ENCODE measurements around the gene FOXP3. TPM values are rescaled to one million over a fixed set of nuclear protein-coding genes. Genes with fewer than 3 reads are reported as not detected.

The FOXP3 gene
- total RNA-seq, 1 donor from 2014 or later: 1.5 TPM

- no peaks in the 10 kb centered on the region for H3K27me3 ChIP-seq
- no peak for TF ChIP-seq CTCF (IDR thresholded peaks at IDR 0.05)
- TF ChIP-seq POLR2A (IDR thresholded peaks at IDR 0.05): no peak
- TF ChIP-seq POLR2AphosphoS5 (IDR thresholded peaks at IDR 0.05; ENCODE audit: insufficient read depth in 1 of 2, low read depth in 1 of 2): no peak
- no peak overlapping the region for H3K27ac ChIP-seq
- intact Hi-C loops (cut with DNase I): no loop called here
- no peaks in the 10 kb centered on the region for H3K4me1 ChIP-seq
- no peak for DNase-seq (ENCODE audit: extremely low spot score in 2 of 2)
- H3K36me3 ChIP-seq: peaks cover 0 to 10% of the 10 kb centered on the region in 2 donors
- H3K4me3 ChIP-seq: no peak overlapping the region
- H3K9me3 ChIP-seq: no peaks in the 10 kb centered on the region
These were observed 21.9 kb downstream of the FOXP3 start for GRCh38 chrX:49242545-49243066.

GRCh38 chrX:49238735-49239134, 25.8 kb downstream of the FOXP3 start:
- Histone ChIP-seq H3K9me3 (no peaks in the 10 kb centered on the region), H3K27ac (no peak overlapping the region), H3K36me3 (no peaks in the 10 kb centered on the region), H3K4me3 (no peak overlapping the region), H3K4me1 (no peaks in the 10 kb centered on the region), H3K27me3 (no peaks in the 10 kb centered on the region)
- DNase-seq (ENCODE audit: extremely low spot score in 2 of 2): no peak
- intact Hi-C loops (cut with DNase I): no loop called here
- no peak for TF ChIP-seq POLR2AphosphoS5 (IDR thresholded peaks at IDR 0.05; ENCODE audit: insufficient read depth in 1 of 2, low read depth in 1 of 2)
- TF ChIP-seq POLR2A (IDR thresholded peaks at IDR 0.05): no peak
- TF ChIP-seq CTCF (IDR thresholded peaks at IDR 0.05): no peak

- Histone ChIP-seq H3K9me3 (no peaks in the 10 kb centered on the region), H3K36me3 (no peaks in the 10 kb centered on the region), H3K27ac (no peak overlapping the region), H3K4me1 (no peaks in the 10 kb centered on the region), H3K4me3 (no peak overlapping the region), H3K27me3 (no peaks in the 10 kb centered on the region)
- TF ChIP-seq POLR2A (IDR thresholded peaks at IDR 0.05): no peak
- TF ChIP-seq CTCF (IDR thresholded peaks at IDR 0.05): no peak
- TF ChIP-seq POLR2AphosphoS5 (IDR thresholded peaks at IDR 0.05; ENCODE audit: insufficient read depth in 1 of 2, low read depth in 1 of 2): no peak
- DNase-seq (ENCODE audit: extremely low spot score in 2 of 2): no peak
- intact Hi-C loops (cut with DNase I): no loop called here
These were observed 27.4 kb downstream of the FOXP3 start for GRCh38 chrX:49237060-49237459.

- no peaks in the 10 kb centered on the region for H3K4me1 ChIP-seq
- no peaks in the 10 kb centered on the region for H3K36me3 ChIP-seq
- no peak for DNase-seq (ENCODE audit: extremely low spot score in 2 of 2)
- no peak overlapping the region for H3K27ac ChIP-seq
- no peak for TF ChIP-seq POLR2AphosphoS5 (IDR thresholded peaks at IDR 0.05; ENCODE audit: insufficient read depth in 1 of 2, low read depth in 1 of 2)
- TF ChIP-seq CTCF (IDR thresholded peaks at IDR 0.05): no peak
- TF ChIP-seq POLR2A (IDR thresholded peaks at IDR 0.05): no peak
- no peaks in the 10 kb centered on the region for H3K9me3 ChIP-seq
- intact Hi-C loops (cut with DNase I): no loop called here
- no peaks in the 10 kb centered on the region for H3K27me3 ChIP-seq
- H3K4me3 ChIP-seq: no peak overlapping the region
These were observed 30.5 kb downstream of the FOXP3 start for GRCh38 chrX:49233887-49234555.

- Histone ChIP-seq H3K4me1 (no peaks in the 10 kb centered on the region), H3K9me3 (no peaks in the 10 kb centered on the region), H3K36me3 (no peaks in the 10 kb centered on the region), H3K27ac (no peak within 1 kb of the TSS), H3K4me3 (no peak within 1 kb of the TSS), H3K27me3 (no peaks in the 10 kb centered on the region)
- DNase-seq (ENCODE audit: extremely low spot score in 2 of 2): no peak
- intact Hi-C loops (cut with DNase I): no loop called here
- no peak for TF ChIP-seq CTCF (IDR thresholded peaks at IDR 0.05)
- TF ChIP-seq POLR2AphosphoS5 (IDR thresholded peaks at IDR 0.05; ENCODE audit: insufficient read depth in 1 of 2, low read depth in 1 of 2): no peak
- TF ChIP-seq POLR2A (IDR thresholded peaks at IDR 0.05): no peak
These were observed 31.3 kb downstream of the FOXP3 start, which contains the start of gene CACNA1F for GRCh38 chrX:49233176-49233575. CACNA1F (minus strand) TSS chrX:49233340; CDS start chrX:49233309, 31 bp downstream.

Measured in vagina (tissue), 2 donors.